GM19193 (cell line): ENCODE measurements around the gene OR5K1.

Experiments used
- POLR2A ChIP-seq: IDR thresholded peaks from 4 replicates; pipeline ENCODE4 v1.6.1; 2011; ENCODE audit not compliant: insufficient read depth, insufficient read length; ENCODE audit errors: extremely low read depth

The OR5K1 gene

GRCh38 chr3:98462901-98463300, at the start of gene OR5K1:
Gene OR5K1 (plus strand): TSS chr3:98463201. CDS start chr3:98469577, 6,376 bp downstream.
- no peak for TF ChIP-seq POLR2A

- no peak for TF ChIP-seq POLR2A
Measured at GRCh38 chr3:98432575-98432974, 30.4 kb upstream of the OR5K1 start.

GRCh38 chr3:98433764-98434163, 29.2 kb upstream of the OR5K1 start:
- no peak for TF ChIP-seq POLR2A

GRCh38 chr3:98434412-98434811, 28.6 kb upstream of the OR5K1 start:
- TF ChIP-seq POLR2A = no peak

GRCh38 chr3:98440283-98440682, 22.7 kb upstream of the OR5K1 start:
- no peak for TF ChIP-seq POLR2A

GRCh38 chr3:98445949-98446406, 17.0 kb upstream of the OR5K1 start:
- TF ChIP-seq POLR2A = no peak

GRCh38 chr3:98449606-98450193, 13.3 kb upstream of the OR5K1 start:
- no peak for TF ChIP-seq POLR2A

- no peak for TF ChIP-seq POLR2A
Measured at GRCh38 chr3:98450372-98450771, 12.6 kb upstream of the OR5K1 start.

- no peak for TF ChIP-seq POLR2A
Measured at GRCh38 chr3:98453827-98454226, 9.2 kb upstream of the OR5K1 start.

GRCh38 chr3:98454929-98455328, 8.1 kb upstream of the OR5K1 start:
- no peak for TF ChIP-seq POLR2A

- no peak for TF ChIP-seq POLR2A
Measured at GRCh38 chr3:98457543-98457942, 5.5 kb upstream of the OR5K1 start.

GRCh38 chr3:98460220-98460619, 2.8 kb upstream of the OR5K1 start:
- TF ChIP-seq POLR2A = no peak

GRCh38 chr3:98482717-98483482, 19.9 kb downstream of the OR5K1 start:
- TF ChIP-seq POLR2A = no peak

GRCh38 chr3:98483626-98484025, 20.6 kb downstream of the OR5K1 start:
- no peak for TF ChIP-seq POLR2A

GRCh38 chr3:98497381-98497780, 34.4 kb downstream of the OR5K1 start, which contains the start of gene OR5K2:
Gene OR5K2 (plus strand): TSS chr3:98497681. CDS start chr3:98497681, 0 bp downstream.
- no peak for TF ChIP-seq POLR2A

GRCh38 chr3:98500019-98500418, 37.0 kb downstream of the OR5K1 start:
- no peak for TF ChIP-seq POLR2A
